Transverse colon (tissue), 4 donors: ENCODE data around the gene SPIRE1. TPM values are rescaled to one million over a fixed set of nuclear protein-coding genes. Genes with fewer than 3 reads are reported as not detected.

Experiments used
- DNase-seq: peaks from one replicate; pipeline ENCODE4 v3.0.0-alpha.2; 2019
- H3K27ac ChIP-seq, 4 donors: fragments of 200-600 bp; sonication (generic); 2 replicates each; pipeline ENCODE4 v1.5.1; 2016 to 2018; ENCODE audit warnings: inconsistent platforms in 4 of 4
- H3K27me3 ChIP-seq: fragments of 200-600 bp; sonication (generic); 2 replicates; pipeline ENCODE4 v1.5.1; 2017; ENCODE audit warnings: inconsistent platforms
- H3K36me3 ChIP-seq, 4 donors: fragments of 200-600 bp; sonication (generic); 2 replicates each; pipeline ENCODE4 v1.5.1; 2017 to 2019; ENCODE audit warnings: inconsistent platforms in 4 of 4
- H3K4me1 ChIP-seq, 4 donors: fragments of 200-600 bp; sonication (generic); 2 replicates each; pipeline ENCODE4 v1.5.1; 2017 to 2020; ENCODE audit warnings: inconsistent platforms in 4 of 4
- H3K4me3 ChIP-seq, 4 donors: fragments of 200-600 bp; sonication (generic); 1 replicate in 1 of 4; 2 replicates in 3 of 4; pipeline versions ENCODE4 v1.5.1 to v1.6.1; 2017 to 2019; ENCODE audit warnings: inconsistent platforms in 4 of 4
- H3K9me3 ChIP-seq, 2 donors: fragments of 200-600 bp; sonication (generic); 2 replicates each; pipeline ENCODE4 v1.5.1; 2017 to 2019; ENCODE audit warnings: inconsistent platforms in 2 of 2
- CTCF ChIP-seq, 5 experiments: fragments of 200-600 bp in 3 of 5; fragments of 450-650 bp in 2 of 5; sonication (generic) in 3 of 5; IDR thresholded peaks; 1 replicate in 2 of 5; 2 replicates in 3 of 5; pipeline ENCODE4 v1.5.1; 2016 to 2017; ENCODE audit warnings: antibody characterized with exemption in 5 of 5, inconsistent platforms in 3 of 5, mild to moderate bottlenecking in 2 of 5, moderate library complexity in 1 of 5
- EP300 ChIP-seq: sonication (generic); formaldehyde crosslinking; IDR thresholded peaks from one replicate; pipeline ENCODE4 v1.6.1; 2017; ENCODE audit warnings: antibody characterized with exemption, low read depth
- POLR2A ChIP-seq: fragments of 450-650 bp; IDR thresholded peaks from one replicate; pipeline ENCODE4 v1.6.1; 2016; ENCODE audit warnings: antibody characterized with exemption, mild to moderate bottlenecking, moderate library complexity
- POLR2AphosphoS5 ChIP-seq, 3 donors: sonication (generic); formaldehyde crosslinking; IDR thresholded peaks; one replicate each; pipeline ENCODE4 v1.6.1; 2016; ENCODE audit warnings: antibody characterized with exemption in 3 of 3
- WGBS, 2 donors: methylation state at CpG; one replicate each; pipeline ENCODE4 v1.1.5; 2018; ENCODE audit warnings: low coverage in 1 of 2; 5-methylcytosine and 5-hydroxymethylcytosine counted together
- in situ Hi-C, 4 donors: fragments of 200-750 bp; cut with MboI; loops; one replicate each; pipeline versions ENCODE4 v1.15.0 to v1.15.1; 2017; ENCODE audit warnings: low sequenced_read_pairs in 3 of 4, low pct_ligation_motif_present in 1 of 4, low pct_unique_long_range_greater_than_20kb in 1 of 4
- intact Hi-C: fragments of 100-400 bp; cut with DNase I; formaldehyde crosslinking; loops from one replicate; pipeline ENCODE4 v1.15.1; 2023; ENCODE audit warnings: low total_unique reads
- total RNA-seq, 4 donors: library from RNA; depleted of rRNA; stranded (reverse); fragments of >200 nt; gene quantifications; one replicate each; pipeline ENCODE4 v1.1.0, GENCODE V29; 2016

The SPIRE1 gene
- total RNA-seq, 4 donors from 2014 or later: 6.0 to 7.8 (median 6.8) TPM

GRCh38 chr18:12479536-12479935 lies 178.4 kb downstream of the SPIRE1 start:
- H3K27me3 ChIP-seq: no peaks in the 10 kb centered on the region
- H3K4me3 ChIP-seq: no peak overlapping the region
- H3K4me1 ChIP-seq: no peaks in the 10 kb centered on the region
- no peak for DNase-seq
- H3K27ac ChIP-seq: no peak overlapping the region
- intact Hi-C loops (no loop called here), in situ Hi-C loops (loop anchor here in 1 of 4 donors (10.0 kb wide), 1 partner anchor 55 kb away; no protein-coding TSS in a partner anchor)
- H3K9me3 ChIP-seq: no peaks in the 10 kb centered on the region
- H3K36me3 ChIP-seq: no peaks in the 10 kb centered on the region
- WGBS, 2 donors: 82% methylated on average over 3 of the region's 3 CpGs; no CpG with 5 or more reads in 1 of the 2 donors
- TF ChIP-seq POLR2AphosphoS5 (IDR thresholded peaks at IDR 0.05) (no peak), CTCF (IDR thresholded peaks at IDR 0.05) (no peak), EP300 (no peak), POLR2A (no peak)

DNA sequence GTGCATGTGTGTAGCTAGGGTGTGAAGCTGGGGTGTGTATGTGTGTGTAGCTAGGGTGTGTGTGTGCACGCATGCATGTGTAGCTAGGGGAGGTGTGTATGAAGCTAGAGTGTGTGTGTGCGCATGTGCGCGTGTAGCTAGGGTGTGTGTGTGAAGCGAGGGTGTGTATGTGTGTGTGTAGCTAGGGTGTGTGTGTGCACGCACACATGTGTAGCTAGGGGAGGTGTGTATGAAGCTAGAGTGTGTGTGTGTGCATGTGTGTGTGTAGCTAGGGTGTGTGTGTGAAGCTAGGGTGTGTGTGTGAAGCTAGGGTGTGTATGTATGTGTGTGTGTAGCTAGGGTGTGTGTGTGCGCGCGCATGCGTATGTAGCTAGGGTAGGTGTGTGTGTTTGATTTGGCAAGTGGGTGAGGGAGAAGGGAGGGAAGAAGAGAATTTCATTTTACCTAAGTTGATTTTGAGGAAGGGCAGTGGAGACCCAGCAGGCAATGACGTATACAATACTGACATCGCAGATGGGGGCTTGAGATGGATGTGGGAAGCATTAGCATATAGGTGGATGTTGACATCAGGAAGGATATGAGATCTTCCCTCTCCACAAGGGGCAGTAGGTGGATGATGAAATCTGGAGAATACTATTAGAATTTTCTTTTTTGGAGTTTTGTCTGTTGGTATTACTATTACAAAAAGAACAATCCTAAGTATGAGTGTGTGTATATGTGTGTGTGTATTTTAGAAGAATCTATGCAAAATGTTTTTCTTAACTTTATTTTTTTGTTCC lies 179.4 kb downstream of the SPIRE1 start:
- Histone ChIP-seq H3K27me3 (no peaks in the 10 kb centered on the region), H3K4me1 (no peaks in the 10 kb centered on the region), H3K9me3 (no peaks in the 10 kb centered on the region), H3K36me3 (no peaks in the 10 kb centered on the region), H3K27ac (no peak overlapping the region), H3K4me3 (no peak overlapping the region)
- intact Hi-C loops (no loop called here), in situ Hi-C loops (loop anchor here in 1 of 4 donors (10.0 kb wide), 1 partner anchor 56 kb away; no protein-coding TSS in a partner anchor)
- WGBS, 2 donors: 90 to 94% methylated on average over 7 to 12 of the region's 12 CpGs
- TF ChIP-seq CTCF (IDR thresholded peaks at IDR 0.05) (no peak), EP300 (no peak), POLR2AphosphoS5 (IDR thresholded peaks at IDR 0.05) (no peak), POLR2A (no peak)
- no peak for DNase-seq

DNA sequence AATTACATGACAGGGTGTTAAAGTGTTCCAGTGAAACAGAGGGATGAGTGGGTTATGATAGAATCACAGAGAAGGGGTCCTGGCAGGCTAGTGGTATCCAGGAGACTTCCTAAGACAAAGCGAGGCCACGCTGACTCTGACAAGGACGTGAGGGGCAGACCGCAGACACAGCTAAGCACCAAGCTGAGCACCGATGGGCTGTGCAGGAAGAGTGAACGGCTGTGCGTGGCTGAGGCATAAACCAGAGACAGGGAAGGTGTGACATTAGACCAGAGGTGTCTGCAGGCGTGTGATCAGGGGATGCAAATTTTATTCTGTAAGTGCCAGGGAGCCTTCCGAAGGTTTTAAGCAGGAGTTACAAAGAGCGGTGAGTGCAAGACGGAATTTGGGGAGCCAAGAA lies 180.3 kb downstream of the SPIRE1 start:
- no peak for DNase-seq
- Histone ChIP-seq H3K4me1 (no peaks in the 10 kb centered on the region), H3K4me3 (no peak overlapping the region), H3K27ac (no peak overlapping the region), H3K9me3 (no peaks in the 10 kb centered on the region), H3K27me3 (no peaks in the 10 kb centered on the region), H3K36me3 (no peaks in the 10 kb centered on the region)
- intact Hi-C loops (no loop called here), in situ Hi-C loops (loop anchor here in 1 of 4 donors (10.0 kb wide), 1 partner anchor 57 kb away; no protein-coding TSS in a partner anchor)
- WGBS, 2 donors: 89 to 94% methylated on average over 4 to 11 of the region's 11 CpGs
- TF ChIP-seq EP300 (no peak), CTCF (IDR thresholded peaks at IDR 0.05) (no peak), POLR2A (no peak), POLR2AphosphoS5 (IDR thresholded peaks at IDR 0.05) (no peak)

GRCh38 chr18:12476955-12477354 lies 181.0 kb downstream of the SPIRE1 start:
- DNase-seq: no peak
- 77 to 89% methylated on average over 2 of the region's 2 CpGs for WGBS, 2 donors
- Histone ChIP-seq H3K4me1 (no peaks in the 10 kb centered on the region), H3K27ac (no peak overlapping the region), H3K36me3 (no peaks in the 10 kb centered on the region), H3K4me3 (no peak overlapping the region), H3K27me3 (no peaks in the 10 kb centered on the region), H3K9me3 (no peaks in the 10 kb centered on the region)
- TF ChIP-seq EP300: no peak
- TF ChIP-seq CTCF (IDR thresholded peaks at IDR 0.05): no peak
- TF ChIP-seq POLR2A: no peak
- TF ChIP-seq POLR2AphosphoS5 (IDR thresholded peaks at IDR 0.05): no peak
- in situ Hi-C loops: loop anchor here in 1 of 4 donors (10.0 kb wide), 1 partner anchor 58 kb away; no protein-coding TSS in a partner anchor
- intact Hi-C loops: no loop called here
